ENCODE measurements around the gene BMPER.
"Not testable (repeated sequence)": the region's sequence is repeated elsewhere in the genome, so short reads cannot be mapped to it uniquely, and the experiment has no call there.

BMPER gene

DNA sequence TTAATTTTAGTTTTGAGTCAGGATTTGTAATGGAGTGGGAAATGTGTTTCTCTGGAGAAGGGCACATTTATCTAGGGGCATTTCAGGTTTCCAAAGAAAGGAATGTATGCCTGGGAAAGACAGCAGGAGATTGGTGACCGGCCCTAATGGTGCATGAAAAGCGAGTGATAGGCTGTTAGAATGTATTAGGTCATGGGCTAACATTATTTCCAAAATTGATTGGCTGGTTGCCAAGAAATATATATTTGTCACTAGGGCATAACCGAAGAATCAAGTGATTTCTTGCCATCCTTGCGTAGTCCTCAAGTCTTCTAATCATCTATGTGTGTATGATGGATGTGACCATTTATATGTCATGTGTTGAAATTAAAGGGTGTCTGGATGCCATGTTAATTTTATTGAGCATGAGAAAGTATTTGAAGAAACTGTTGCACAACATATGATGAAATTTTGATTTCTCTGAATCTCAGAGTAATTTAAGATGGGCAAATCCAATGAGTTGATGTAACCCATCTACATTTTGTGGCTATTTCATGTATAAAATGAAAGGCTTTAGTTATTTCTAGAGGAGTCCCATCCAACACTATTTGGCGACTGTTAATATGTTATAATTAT is 248.4 kb downstream of the BMPER start:
- no peak for DNase-seq

GRCh38 chr7:34155220-34155908 is 250.0 kb downstream of the BMPER start:
- DNase-seq = no peak

DNA sequence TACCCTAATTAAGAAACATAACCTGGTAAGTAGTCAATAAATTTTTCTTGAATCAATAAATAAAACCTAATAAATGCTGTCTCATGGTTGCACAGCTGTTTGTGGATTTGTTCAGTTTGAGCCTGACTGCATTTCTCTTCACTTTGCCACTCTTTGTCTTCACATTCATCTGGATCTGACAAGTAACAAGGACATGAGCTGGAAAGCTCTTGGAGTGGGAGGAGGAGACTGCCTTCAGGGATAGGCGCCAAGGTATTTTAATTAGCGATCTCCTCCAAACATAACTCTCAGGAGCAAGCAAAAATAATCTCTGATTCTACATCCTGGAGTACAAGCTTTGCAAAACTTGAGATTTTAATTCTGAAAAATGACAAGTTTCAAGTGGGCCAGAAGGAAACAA is 251.0 kb downstream of the BMPER start:
- no peak for DNase-seq

- no peak for DNase-seq
Observed at GRCh38 chr7:34157137-34157536, 251.8 kb downstream of the BMPER start.

DNA sequence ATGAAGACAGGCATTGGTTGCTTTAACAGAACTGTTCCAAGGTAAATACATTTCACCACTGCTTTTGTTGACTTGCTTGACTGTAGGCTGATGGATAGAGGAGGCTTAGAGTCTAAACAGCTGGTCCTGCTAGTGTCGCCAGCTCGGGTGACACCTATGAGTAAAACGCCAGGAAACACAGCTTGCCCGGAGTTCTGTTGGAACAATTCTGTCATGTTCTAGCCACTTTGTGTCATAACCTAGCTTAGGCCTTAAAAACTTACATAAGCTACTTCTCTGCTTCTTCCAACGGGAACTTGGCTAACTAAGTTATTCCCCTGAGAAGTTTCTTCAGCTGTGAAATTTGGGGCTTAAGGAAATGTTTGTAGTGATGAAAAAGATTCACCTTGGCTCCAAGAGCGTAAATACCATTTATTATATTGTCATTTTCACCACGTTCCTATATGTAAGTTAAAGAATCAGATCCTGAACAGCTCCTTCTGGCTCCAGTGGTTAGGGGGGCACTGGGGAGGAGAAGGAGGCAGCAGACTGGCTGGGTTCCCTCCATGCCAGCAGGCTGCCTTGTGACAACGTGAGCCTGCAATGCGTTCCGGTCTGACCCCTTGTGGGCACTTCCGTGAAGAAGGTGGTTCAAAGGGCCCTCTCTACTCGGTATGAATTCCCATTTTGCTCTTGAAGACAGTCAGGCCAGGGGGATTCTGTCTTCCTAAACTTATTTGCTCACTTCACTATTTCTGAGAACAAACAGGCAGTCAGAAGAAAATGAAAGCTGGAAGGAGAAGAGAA is 253.2 kb downstream of the BMPER start:
- DNase-seq = no peak

DNA sequence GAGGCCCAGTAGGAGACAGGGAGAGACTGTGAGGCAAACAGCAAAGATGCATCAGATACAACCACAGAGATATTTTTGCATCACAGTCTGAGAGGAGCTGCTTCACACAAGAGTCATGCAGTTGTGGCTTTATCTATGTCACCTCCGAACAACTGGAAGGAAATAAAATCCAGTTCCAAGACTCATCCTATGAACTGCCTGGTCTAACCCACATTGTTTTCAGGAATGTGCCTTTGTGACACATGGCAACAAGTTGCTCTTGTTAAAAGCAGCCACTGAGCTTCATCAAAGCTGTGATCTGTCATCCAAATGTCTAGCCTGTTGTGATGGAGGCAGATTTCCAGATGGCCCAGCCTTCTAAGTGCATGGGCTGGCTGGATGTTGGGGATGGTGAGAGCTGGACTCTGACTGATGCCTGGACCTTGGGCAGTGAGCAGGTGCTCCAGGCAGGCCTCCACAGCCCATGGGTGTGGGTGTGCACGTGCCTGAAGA is 255.0 kb downstream of the BMPER start:
- DNase-seq = no peak

- no peak for DNase-seq
Observed at GRCh38 chr7:34162027-34162565, 256.8 kb downstream of the BMPER start.

GRCh38 chr7:34162677-34163076 is 257.3 kb downstream of the BMPER start:
- DNase-seq = no peak

GRCh38 chr7:34163956-34164355 is 258.6 kb downstream of the BMPER start:
- no peak for DNase-seq

- DNase-seq = peak; percentile 65 to 88
Observed at GRCh38 chr7:34165466-34165865, 260.1 kb downstream of the BMPER start.

DNA sequence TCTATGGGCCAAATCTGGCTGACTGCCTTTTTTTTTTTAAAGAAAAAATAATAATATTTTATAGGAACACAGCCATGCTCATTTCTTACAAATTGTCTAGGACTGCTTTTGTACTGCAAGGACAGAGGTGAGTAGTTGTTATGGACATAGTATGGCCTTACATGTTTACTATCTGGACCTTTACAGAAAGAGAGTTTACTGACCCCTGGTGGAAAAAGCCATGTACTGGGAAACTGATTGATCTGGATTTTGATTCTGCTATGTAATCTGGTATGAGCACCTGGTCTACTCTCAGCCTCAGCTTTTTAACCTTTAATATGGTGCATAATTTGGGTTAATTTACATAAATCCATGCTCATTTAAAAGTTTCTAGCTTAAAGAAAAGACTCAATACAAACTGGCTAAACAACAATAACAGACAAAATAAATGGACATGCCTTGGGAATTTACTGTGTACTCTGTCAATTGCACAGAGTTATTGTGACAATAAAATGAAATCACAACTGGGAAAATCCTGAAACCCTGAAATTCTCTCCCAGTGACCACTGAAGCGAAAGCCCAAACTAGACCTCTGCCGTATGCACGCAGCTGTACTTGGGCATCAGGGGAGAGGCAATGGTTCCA is 260.7 kb downstream of the BMPER start:
- no peak for DNase-seq

DNA sequence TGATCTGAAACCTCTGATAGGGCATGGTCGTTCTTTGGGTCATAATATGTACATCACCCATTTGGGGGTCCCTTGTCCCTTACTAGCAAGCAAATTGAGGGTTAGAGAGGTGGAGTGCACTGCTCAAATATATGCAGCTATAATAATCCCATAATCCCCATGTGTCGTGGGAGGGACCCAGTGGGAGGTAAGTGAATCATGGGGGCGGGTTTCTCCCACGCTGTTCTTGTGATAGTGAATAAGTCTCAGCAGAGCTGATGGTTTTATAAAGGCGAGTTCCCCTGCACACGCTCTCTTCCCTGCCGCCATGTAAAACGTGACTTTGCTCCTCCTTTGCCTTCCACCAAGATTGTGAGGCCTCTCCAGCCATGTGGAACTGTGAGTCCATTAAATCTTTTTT is 262.7 kb downstream of the BMPER start:
- DNase-seq = no peak

GRCh38 chr7:34174688-34175616 is 269.6 kb downstream of the BMPER start:
- not testable (repeated sequence) for DNase-seq

DNA sequence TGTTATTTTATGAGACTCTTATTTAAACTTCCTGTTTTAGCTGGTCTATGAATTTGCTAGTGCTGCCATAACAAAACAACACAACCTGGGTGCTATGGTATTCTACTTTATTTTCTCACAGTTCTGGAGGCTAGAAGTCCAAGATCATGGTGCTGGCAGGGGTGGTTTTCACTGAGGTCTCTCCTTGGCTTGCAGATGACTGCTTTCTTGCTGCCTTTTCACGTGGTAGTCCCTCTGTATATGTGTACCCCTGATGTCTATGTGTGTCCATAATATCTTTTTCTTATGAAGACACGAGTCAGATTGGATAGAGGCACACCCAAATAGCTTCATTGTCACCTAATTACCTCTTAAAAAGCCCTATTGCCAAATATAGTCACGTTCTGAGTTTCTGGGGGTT is 270.5 kb downstream of the BMPER start:
- DNase-seq = no peak

DNA sequence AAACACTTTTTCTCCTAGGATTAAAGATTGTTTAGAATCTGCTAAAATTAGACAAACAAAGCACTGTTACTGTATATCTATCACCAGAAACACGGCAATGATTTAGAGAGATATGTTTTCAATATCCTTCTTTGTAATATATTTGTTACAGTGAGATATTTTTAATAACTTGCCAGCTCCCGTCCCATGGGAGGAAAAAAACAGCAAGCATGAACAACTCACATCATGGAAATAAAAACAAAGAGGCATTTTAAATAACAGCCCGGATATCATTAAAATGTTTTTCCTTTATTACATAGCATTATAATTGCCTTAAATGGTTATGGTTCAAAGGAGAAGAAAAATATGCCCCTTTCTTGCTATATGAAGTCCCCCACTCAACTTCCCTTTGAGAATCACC is 272.1 kb downstream of the BMPER start:
- DNase-seq = no peak

DNA sequence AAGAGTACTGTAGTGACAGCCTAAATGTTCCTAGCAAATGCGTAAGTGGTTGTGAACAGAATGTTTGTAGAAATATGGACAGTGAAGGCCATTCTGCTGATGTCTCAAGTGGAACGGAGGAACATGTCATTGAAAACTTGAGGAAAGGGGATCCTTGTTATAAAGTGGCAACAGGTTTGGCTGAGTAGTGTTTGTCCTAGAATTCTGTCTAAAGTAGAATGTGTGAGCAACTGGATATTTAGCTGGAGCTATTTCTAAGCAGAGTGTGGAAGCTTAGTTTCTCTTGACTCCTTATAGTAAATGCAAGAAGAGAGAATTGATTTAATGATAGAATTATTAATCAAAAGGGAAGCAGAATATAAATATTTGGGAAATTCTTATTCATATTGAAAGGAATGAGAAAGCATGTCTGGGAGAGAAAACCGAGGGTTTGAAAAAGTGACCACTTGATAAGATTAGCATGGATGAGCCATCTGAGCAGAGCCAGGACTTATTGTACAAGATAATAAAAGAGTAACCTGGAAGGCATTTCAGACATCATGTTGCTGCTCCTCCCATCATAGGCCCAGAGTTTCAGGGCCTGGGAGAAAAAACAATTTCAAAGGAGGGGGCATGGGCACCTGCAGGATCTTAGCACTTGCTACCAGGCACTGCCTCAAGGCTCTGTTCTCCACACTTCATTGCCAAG is 276.1 kb downstream of the BMPER start:
- DNase-seq = no peak

DNA sequence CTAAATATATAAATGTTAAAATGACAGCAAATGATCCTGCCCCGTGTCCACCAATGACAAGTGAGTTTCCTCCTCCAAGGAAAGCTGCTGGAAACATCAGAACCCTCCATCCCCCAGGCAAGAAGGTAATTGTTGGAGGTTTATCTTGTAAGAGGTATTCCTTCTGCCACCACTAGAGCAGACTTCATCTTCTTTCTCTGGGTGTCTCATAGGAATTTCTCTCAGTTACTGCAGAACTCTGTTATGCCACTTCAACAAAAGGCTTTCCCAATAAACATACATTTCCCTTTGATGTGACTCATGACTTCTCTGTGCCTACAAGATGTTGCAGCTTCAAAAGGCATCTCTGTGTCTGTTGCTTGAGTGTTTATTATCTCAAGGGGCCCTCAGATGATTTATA is 279.1 kb downstream of the BMPER start:
- no peak for DNase-seq

DNA sequence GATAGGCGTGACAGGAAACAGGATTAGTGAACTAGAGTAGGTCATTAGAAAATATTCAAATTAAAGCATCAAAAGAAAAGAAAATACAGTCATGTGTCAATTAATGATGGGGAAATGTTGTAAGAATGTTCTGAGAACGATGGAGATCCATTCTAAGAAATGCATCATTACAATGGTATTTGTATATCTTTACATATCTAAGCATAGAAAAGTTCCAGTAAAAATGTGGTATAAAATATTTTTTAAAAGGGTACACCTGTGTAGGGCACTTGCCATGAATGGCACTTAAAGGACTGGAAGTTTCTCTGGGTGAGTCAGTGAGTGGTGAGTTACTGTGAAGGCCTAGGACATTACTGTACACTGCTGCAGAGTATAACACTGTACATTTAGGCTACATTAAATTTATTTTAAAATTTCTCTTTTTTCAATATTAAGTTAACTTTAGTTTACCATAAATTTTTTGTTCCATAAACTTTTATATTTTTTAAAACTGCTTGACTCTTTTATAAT is 282.5 kb downstream of the BMPER start:
- DNase-seq = no peak

- no peak for DNase-seq
Observed at GRCh38 chr7:34189031-34189430, 283.7 kb downstream of the BMPER start.

DNA sequence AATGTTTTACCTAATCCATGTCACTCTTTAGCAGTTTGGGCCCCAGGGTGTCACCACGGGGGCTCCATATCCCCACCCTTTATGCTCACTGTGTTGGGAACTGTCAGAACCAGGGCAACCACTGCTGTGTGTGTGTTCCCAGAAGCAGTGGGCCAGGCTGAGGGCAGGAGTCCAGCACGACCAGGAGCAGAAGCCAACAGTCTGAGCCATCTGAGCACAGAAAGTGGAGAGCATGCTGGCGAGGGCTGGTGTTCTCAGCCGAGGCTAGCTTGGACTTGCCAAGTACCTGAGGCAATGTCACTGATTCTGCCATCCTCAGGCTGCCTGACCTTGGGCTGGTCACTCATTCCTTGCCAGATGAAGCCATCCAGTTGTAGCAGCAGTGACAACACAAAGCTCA is 285.0 kb downstream of the BMPER start:
- peak; percentile 72 to 87 for DNase-seq

- DNase-seq = no peak
Observed at GRCh38 chr7:34191162-34191561, 285.8 kb downstream of the BMPER start.
